ENCODE measurements around the gene UMOD.
"Not testable (repeated sequence)": the region's sequence is repeated elsewhere in the genome, so short reads cannot be mapped to it uniquely, and the experiment has no call there.

UMOD gene

GRCh38 chr16:20325005-20325404, 27.5 kb downstream of the UMOD start:
- H3K4me3 ChIP-seq (ENCODE audit: low read depth, low read length), result no peak overlapping the region
- no peak for TF ChIP-seq CTCF (IDR thresholded peaks at IDR 0.05; ENCODE audit: insufficient read depth, low read depth, low read length, missing control alignments)
- DNase-seq (ENCODE audit: low read depth), result no peak

- no peak for TF ChIP-seq CTCF (IDR thresholded peaks at IDR 0.05; ENCODE audit: insufficient read depth, low read depth, low read length, missing control alignments)
- DNase-seq (ENCODE audit: low read depth), result no peak
- H3K4me3 ChIP-seq (ENCODE audit: low read depth, low read length), result no peak overlapping the region
Measured at GRCh38 chr16:20323591-20324117, 28.9 kb downstream of the UMOD start.

DNA sequence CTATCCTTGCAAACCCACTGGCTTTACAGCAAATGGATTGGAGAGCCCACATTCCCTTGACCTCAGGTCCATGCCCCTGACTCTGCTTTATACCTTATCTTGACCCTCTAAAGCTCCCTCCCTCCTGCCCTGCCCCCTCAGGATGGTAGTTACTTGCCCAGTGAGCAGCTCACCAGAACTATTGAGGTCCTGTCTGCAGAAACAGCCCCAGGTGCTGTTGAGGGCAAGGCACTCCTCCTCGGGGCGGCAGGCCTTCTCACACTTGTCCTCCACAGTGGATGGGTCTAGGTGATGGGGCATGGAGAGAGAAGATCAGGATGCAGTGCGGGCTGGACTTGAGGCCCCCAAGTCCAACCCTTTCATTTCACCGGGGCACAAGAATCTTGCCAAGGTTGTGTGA, 29.8 kb downstream of the UMOD start:
- no peak overlapping the region for H3K4me3 ChIP-seq (ENCODE audit: low read depth, low read length)
- no peak for TF ChIP-seq CTCF (IDR thresholded peaks at IDR 0.05; ENCODE audit: insufficient read depth, low read depth, low read length, missing control alignments)
- no peak for DNase-seq (ENCODE audit: low read depth)

- no peak for DNase-seq (ENCODE audit: low read depth)
- no peak overlapping the region for H3K4me3 ChIP-seq (ENCODE audit: low read depth, low read length)
- no peak for TF ChIP-seq CTCF (IDR thresholded peaks at IDR 0.05; ENCODE audit: insufficient read depth, low read depth, low read length, missing control alignments)
Measured at GRCh38 chr16:20321671-20322070, 30.8 kb downstream of the UMOD start.

DNA sequence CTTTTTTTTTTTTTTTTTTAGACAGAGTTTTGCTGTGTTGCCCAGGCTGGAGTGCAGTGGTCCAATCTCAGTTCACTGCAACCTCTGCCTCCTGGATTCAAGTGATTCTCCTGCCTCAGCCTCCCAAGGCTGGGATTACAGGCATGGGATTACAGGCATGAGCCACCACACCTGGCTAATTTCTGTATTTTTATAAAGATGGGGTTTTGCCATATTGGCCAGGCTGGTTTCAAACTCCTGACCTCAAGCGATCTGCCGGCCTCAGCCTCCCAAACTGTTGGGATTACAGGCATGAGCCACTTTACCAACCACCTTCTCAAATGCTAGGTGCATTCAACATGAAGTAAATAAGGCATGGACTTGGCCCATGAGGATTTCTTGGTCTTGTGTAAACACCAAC, 31.5 kb downstream of the UMOD start:
- DNase-seq (ENCODE audit: low read depth); H3K4me3 ChIP-seq (ENCODE audit: low read depth, low read length): not testable (repeated sequence)

DNA sequence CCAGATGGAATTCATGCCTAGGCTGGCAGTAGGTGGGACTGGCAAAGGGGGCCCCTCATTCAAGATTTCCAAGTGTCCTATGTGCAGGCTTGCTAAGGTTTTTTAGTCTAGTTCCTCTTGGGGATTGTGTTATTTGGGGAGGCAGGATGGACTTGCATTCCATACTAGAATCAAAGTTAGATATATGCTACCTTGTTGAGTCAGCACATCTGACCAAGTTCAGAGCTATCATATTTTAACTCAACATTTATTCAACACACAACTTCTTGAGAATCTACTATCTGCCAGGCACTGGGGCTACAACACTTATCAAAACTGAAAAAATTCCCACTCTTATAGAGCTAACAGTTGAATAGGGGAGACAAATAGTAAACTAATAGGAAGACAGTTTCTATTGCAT, 31.9 kb downstream of the UMOD start:
- no peak for TF ChIP-seq CTCF (IDR thresholded peaks at IDR 0.05; ENCODE audit: insufficient read depth, low read depth, low read length, missing control alignments)

GRCh38 chr16:20320178-20320577, 32.3 kb downstream of the UMOD start:
- TF ChIP-seq CTCF (IDR thresholded peaks at IDR 0.05; ENCODE audit: insufficient read depth, low read depth, low read length, missing control alignments), result no peak
- no peak overlapping the region for H3K4me3 ChIP-seq (ENCODE audit: low read depth, low read length)
- DNase-seq (ENCODE audit: low read depth), result no peak

More for the DNA sequence above, 31.9 kb downstream of the UMOD start:
- H3K4me3 ChIP-seq (ENCODE audit: low read depth, low read length), result no peak overlapping the region
- DNase-seq (ENCODE audit: low read depth), result no peak

Data from GM12865 (cell line).